GM20431 (cell line): ENCODE results near the gene CHAMP1.

ENCODE experiments used
- in situ Hi-C: fragments of 300-500 bp; cut with MseI, MboI; formaldehyde crosslinking; loops from one replicate; pipeline ENCODE4 v1.15.0; 2020; ENCODE audit warnings: low sequenced_read_pairs; ENCODE audit not compliant: unreplicated experiment

CHAMP1 gene

DNA sequence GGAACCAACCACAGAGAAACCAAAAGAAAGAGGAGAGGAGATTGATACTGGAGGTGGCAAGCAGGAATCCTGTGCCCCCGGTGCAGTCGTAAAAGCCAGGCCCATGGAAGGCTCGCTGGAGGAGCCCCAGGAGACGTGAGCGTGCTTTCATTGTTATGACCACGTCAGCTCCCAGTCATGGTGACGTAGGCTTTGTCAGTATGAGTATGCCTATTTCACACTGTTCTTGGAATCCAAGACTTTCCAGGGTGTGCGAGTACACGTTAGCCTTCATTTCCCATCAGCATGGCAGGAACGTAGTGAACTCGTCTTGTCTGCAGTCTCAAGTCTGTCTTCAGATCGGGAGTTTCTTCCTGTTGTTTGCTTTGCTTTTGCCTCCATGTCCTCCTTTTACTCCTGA, 15.4 kb upstream of the CHAMP1 start:
- in situ Hi-C loops: no loop called here

DNA sequence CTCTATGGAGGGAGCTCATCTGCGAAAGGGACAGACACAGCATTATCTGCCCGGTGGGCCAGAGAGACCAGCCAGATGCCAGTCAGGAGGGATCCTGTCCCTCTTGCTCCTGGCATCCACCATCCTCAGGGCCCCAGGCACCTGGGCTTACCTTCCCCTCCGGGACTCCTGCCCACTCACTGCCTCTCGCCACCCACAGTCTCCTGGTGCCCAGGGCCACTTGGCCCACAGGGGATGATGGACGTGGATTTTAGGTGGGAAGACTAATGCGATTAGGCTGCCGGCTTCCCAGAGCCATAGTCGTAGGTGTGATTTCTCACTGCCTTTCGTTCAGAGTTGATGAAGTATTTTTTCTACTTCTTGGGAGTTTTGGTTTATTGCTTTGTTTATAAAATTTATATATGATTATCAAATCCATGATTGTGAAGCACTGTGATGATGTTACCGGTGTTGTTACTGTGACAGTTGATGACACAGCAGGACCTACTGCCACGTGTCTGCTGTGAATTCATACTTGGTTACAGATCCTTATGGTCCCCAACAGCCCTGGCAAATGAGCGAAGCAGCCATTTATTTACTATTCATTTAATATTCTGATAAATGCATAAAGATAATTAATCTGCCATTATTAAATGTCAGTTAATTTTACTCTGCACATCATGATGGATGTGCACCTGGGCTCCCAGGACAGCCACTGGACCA, 14.5 kb upstream of the CHAMP1 start:
- in situ Hi-C loops: no loop called here

DNA sequence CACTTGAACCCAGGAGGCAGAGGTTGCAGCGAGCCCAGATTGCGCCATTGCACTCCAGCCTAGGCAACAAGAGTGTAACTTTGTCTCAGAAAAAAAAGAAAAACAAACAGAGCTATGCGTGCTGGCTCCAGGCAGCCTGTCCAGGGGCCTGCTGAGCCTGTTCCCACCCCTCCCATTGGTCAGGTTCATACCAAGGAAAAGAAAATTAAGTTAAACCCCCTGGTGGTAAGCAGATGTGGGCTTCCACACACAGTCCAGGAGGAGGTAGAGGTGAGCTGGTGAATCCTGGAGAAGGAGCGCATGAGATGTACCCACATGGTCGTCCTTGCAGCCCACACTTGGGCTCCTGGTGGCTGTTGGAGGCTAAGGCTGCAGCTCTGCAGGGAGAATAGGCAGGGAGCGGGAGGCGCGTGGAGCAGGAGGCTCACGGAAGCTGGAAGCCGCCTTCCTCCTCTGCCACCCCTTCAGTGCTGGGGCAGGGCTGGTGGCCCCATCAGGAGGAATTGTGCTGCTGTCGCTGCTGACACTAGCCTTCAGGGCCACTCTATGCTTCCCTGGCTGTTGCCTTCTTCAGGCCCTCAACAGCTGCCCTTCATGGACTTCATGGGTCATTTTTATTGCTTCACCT, 10.5 kb upstream of the CHAMP1 start:
- in situ Hi-C loops: no loop called here

DNA sequence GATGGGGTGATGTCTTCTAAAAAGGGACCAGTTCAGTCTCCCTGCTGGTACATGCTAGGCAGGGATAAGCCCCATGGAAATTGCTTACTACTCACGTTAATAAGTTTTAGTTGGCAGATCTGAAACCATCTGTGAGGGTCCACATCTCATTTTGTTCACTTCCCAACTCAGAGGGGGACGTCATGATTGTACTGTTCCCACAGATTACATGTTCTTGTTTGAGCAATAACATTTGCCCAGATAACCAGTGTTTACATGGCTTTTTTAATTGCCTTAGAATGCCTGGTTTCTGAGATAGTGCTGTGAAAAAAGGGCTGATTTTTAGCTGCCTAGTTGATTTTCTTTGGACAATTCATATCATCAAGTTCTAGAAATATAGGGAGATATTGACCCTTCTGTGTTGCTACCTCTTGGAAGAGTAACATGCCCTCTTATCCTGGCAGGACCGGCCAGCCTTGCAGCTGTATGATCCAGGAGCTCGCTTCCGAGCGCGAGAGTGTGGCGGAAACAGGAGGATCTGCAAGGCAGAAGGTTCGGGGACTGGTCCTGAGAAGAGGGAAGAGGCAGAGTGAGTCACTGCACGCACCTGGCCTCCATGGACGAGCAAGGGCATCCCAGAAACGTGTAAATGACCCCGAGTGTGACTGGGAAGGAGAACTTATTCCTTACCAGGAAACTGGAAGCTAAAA, 9.8 kb upstream of the CHAMP1 start:
- in situ Hi-C loops: no loop called here

DNA sequence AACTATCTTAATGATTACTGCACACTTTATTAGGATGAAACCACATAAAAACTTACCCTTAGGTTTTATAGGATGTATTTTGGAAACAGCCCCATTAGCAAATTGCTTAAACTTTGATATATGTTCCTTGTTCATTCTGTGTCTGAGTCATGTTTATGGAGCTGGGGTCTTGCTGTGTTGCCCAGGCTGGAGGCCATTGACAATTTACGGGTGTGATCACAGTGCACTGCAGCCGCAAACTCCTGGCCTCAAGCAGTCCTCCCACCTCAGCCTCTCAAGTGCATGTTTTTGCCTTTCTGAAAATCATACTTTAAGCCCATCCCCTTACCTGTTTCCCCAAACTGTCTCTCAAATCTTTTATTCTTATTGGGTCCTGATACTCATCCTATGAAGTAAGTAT, 5.2 kb upstream of the CHAMP1 start:
- in situ Hi-C loops: no loop called here

DNA sequence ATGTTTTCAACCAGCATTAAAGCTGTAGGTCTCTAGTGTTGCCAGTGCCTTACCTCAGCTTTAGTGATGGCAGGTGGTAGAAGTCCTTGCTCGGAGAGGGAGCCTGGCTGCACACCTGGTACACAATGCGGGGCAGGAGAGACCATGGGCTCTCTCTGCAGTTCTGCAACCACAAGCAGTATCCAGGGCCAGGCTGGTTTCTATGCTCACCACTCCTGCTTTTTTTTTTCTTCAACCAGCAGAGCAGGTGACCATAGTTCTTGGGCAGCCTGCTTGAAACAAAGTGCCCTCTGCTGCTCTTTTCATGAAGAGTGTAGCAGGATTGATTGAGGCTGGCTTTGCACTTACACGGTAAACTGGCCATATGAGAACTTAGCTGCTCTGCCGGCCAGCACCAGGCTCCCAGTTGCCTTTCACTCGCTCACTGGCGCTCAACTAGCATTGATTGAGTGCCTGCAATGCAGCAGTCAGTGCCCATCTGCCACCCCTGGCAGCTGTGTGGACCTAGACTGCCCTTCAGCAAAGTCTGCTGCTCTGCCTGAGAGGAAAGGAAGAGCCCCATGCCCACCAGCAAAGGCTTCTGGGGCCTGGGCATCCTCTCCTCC, 4.4 kb upstream of the CHAMP1 start:
- in situ Hi-C loops: no loop called here

DNA sequence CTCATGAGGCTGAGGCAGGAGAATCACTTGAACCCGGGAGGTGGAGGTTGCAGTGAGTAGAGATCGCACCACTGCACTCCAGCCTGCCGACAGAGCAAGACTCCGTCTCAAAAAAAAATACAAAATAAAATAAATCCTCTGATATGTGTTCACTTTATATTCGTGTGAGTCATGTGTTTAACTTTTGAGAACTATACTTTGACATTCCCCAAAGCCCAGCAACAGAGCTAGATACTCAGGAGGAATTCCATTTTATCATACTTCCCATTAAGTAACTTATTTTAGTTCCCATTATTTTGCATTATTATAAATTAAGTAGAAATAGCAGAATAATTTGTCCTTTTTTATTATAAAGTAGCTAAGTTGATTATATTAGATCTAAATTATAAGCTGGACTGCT, 3.3 kb upstream of the CHAMP1 start:
- in situ Hi-C loops: no loop called here

DNA sequence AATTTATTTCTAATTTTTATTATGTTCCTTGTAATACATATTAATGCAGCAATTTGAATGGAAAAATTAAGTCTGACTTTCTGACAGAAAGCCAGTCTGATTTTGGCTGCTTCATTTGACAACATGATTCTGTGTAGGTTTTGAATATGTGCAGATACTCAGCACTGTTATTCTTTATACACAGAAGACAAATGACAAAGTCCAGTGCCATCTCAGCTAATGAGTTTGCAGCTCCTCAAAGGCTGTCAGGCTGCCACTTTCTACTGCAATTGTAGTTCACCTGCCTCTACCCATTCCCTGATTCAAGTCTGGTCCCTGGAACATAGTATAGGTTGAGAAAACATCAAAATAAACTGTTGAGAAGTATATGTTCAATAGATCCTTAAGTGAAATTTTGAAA, 2.9 kb upstream of the CHAMP1 start:
- in situ Hi-C loops: no loop called here

DNA sequence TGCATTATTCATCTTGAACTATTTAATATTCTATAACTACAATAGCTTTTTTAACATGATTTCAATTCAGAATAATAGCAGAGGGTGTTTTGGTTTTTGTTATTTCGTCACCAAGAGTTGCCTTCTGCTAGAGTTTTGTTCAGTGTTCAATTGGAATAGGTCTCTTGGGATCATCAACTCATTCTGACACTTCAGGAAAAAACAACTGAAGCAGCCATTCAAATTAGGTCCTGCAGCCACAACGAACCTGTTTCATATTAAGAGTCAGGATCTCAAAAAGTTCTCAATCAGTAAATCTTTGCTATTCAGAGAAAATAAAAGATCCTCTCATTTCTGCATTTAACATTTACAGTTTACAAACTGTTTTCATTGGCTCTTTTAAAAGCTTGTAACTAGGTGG, 2.4 kb upstream of the CHAMP1 start:
- in situ Hi-C loops: no loop called here

DNA sequence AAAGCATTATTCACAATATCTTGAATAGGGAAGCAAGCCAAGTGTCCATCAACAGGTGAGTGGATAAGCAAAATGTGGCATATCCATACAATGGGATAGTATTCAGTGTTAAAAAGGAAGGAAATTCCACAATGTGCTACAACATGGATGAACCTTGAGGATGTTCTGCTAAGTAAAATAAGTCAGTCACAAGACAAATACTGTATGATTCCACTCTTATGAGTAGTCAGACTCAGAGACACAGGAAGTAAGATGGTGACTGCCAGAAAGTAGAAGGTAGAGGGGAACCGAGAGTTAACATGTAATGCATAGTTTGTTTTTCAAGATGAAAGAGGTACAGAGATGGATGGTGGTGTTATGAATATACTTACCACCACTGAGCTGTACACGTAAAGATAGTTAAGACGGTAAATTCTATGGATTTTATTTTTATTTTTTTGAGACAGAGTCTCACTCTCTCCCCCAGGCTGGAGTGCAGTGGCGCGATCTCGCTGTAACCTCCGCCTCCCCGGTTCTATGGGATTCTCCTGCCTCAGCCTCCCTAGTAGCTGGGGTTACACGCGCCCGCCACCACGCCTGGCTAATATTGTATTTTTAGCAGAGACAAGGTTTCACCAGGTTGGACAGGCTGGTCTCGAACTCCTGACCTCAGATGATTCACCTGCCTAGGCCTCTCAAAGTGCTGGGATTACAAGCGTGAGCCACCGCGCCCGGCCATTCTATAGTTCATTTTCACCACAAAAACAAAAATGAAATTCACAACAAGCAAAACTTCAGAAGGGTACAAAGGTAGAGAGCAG, 1.0 kb upstream of the CHAMP1 start:
- in situ Hi-C loops: no loop called here

DNA sequence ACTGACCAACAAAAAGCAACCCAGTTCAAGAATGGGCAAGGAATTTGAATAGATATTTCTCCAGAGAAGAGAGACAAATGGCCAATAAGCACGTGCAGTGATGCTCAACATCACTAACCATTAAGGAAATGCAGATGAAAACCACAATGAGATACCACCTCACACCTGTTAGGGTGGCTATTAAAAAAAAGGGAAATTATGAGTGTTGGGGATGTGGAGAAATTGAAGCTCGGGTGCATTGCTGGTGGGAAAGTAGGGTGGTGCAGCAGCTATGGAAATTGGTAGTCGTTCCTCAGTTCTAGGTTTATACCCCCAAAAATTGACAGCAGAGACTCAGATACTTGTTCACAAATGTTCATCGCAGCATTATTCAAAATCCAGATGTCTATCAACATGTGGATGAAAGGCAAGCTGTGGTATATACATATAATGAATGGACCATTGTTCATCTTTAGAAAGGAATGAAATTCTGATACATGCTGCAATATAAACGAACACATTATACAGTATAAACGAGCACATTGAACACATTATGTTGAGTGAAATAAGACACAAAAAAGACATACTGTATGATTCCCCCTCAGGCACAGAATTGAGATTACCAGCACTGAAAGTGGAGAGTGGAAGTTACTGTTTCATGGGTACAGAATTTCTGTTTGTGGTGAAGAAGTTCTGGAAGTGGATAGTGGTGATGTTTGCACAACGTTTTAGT, 927 bp downstream of the CHAMP1 start:
- in situ Hi-C loops: no loop called here

DNA sequence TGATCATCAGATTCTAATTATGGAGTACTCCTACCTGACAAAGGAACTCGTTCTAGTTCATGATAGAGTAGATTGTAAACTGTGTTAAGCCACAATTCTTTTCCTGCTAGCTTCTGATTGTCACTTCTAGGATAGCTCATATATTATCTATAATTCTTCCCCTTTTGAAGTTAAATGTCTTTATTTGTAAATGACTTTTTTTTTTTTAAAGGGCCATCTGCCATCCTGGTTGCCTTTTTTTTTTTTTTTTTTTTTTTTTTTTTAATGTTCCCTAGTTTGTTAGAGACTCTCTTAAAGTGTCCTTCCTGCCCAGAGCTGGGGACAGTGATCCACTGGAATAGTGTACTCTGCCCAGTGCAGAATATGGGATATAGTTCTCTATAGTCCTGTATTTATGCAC, 4.3 kb downstream of the CHAMP1 start:
- in situ Hi-C loops: no loop called here

DNA sequence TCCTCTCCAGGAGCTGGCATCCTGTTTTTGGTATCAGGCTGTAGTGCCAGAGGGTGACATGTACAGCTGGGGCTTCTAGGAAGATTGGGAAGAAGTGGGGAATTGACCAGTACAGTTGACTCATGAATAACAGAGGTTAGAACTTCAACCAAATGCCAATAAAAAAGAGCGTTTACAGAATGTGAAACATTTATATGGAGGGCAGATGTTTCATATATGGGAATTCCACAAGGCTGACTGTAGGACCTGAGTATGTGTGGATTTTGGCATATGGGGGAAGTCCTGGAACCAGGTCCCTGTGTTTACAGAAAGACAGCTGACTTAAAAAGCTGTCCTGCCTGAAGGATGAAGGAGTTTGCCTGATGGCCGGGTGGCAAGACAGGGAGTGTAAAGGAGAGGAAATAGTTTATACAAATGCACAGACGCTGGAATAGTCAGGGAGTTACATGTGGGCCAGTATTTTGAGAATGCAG, 5.2 kb downstream of the CHAMP1 start:
- in situ Hi-C loops: no loop called here

DNA sequence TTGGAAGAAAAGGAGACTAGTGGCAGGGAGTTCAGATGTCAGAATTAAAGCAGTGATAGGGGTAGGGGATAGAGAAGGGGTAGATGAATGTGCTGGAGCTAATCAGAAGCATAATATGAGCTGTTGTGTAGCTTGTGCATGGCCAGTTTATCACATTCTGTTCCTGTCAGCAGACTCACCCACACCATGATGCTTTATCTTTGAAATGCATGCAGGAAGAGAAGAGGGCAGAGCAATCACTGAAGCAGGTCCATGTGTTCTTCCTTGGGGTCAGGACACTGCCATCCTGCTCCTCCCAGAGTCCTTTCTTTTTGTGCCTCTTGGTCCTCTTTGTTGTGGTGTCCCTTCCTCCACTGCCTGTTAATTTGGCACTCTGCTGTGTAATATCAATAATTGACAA, 5.8 kb downstream of the CHAMP1 start:
- in situ Hi-C loops: no loop called here

DNA sequence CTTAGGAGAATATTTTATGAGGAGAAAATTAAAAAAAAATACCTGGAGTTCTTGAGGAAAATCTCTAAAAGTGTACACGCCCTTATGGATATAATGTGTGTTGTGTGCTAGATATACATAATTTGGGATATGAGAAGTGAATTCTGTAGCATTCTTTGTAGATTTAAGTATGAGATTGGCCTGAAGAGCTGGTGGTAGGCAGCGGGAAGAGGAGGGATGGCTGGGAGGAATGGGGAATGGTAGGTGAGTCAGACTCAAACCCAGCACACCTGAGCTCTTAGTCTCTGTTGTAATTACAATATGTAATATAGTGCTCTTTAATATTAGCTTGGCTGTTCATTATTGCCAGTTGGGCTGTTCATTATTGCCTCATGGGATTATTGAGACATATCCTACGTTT, 7.0 kb downstream of the CHAMP1 start:
- in situ Hi-C loops: no loop called here

DNA sequence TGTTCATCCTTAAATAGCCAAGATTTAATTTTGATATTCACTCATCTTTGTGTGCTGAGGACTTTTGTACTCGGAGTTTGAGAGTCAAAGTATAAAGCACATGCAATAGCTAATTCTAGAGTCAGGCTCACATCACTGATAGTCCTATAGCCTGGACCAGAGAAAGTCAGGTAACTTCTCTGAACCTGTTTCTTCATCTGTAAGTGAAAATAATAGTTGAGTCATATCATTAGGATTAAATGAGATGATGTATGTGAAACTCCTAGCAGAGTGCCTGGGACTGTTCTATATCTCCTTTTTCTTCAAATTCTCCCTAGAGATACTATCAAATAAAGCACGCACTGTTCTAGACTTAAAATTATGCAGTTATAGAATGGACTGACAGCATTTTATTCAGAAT, 9.0 kb downstream of the CHAMP1 start:
- in situ Hi-C loops: no loop called here

DNA sequence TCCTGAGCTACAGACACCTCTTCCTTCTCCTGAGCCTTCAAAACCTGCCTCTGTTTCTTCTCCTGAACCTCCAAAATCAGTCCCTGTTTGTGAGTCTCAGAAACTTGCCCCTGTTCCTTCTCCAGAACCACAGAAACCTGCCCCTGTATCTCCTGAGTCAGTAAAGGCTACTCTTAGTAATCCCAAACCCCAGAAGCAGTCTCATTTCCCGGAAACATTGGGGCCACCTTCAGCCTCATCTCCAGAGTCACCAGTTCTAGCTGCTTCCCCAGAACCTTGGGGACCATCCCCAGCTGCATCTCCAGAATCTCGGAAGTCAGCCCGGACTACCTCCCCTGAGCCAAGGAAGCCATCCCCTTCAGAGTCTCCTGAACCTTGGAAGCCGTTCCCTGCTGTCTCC, 10.0 kb downstream of the CHAMP1 start:
- in situ Hi-C loops: no loop called here

DNA sequence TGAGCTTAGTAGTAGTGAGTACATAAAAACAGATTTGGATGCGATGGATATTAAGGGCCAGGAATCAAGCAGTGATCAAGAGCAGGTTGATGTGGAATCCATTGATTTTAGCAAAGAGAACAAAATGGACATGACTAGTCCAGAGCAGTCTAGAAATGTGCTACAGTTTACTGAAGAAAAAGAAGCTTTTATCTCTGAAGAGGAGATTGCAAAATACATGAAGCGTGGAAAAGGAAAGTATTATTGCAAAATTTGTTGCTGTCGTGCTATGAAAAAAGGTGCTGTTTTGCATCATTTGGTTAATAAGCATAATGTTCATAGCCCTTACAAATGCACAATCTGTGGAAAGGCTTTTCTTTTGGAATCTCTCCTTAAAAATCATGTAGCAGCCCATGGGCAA, 11.4 kb downstream of the CHAMP1 start:
- in situ Hi-C loops: no loop called here

DNA sequence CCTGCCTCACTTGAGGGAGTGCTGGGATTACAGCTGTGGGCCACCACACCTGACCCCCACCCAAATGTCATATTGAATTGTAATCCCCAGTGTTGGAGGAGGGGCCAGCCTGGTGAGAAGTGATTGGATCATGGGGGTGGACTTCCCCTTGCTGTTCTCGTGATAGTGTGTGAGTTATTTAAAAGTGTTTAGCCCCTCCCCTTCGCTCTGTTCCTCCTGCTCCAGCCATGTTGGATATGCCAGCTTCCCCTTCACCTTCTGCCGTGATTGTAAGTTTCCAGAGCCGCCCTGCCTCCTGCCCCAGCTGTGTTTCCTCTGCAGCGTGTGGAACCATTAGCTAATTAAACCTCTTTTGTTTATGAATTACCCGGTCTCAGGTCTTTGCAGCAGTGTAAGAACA, 13.7 kb downstream of the CHAMP1 start:
- in situ Hi-C loops: no loop called here

DNA sequence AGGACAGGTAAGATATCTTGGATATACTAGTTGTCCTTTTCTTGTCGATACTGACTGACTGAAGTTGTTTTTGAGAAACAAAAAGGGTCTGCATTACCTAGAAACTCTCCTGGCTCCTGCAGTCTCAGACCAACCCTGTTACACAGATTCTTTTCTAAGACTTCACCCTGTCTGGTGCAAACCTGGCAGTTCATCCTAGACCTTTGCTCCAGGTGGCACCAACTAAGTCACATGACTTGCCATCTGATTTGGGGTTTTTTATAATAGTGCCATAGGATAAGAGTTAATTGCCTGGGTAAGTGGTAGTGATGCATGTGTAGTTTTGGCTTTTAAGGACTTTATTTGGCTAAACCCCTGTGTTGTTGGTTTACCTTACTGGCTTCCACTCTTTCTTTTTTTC, 14.3 kb downstream of the CHAMP1 start:
- in situ Hi-C loops: no loop called here
